ENCODE measurements around the gene CRB1.

Gene CRB1

GRCh38 chr1:197519741-197520334 lies 251.8 kb downstream of the CRB1 start:
- H3F3A ChIP-seq (ENCODE audit: low read depth), result no peaks in the 10 kb centered on the region
- H3K9me2 ChIP-seq (replicated peaks; ENCODE audit: low read depth, low read length), result no peaks in the 10 kb centered on the region
- H3K4me2 ChIP-seq (ENCODE audit: low read depth, low read length, poor library complexity, severe bottlenecking), result no peak overlapping the region
- H4K20me1 ChIP-seq (ENCODE audit: insufficient read depth, low read length, poor library complexity, severe bottlenecking), result no peaks in the 10 kb centered on the region
- no peaks in the 10 kb centered on the region for H3K36me3 ChIP-seq (ENCODE audit: insufficient read depth, low read length)
- no peaks in the 10 kb centered on the region for H3K4me1 ChIP-seq (ENCODE audit: insufficient read depth, low read length, poor library complexity, severe bottlenecking)
- H3K9me3 ChIP-seq (ENCODE audit: insufficient read depth, low read depth, low read length), result no peaks in the 10 kb centered on the region
- no peak for TF ChIP-seq EZH2phosphoT487 (IDR thresholded peaks at IDR 0.05; ENCODE audit: borderline replicate concordance)
- peak; percentile 69 for TF ChIP-seq CTCF (conservative IDR thresholded peaks at IDR 0.05; ENCODE audit: low read length)
- no peak overlapping the region for H2AFZ ChIP-seq (ENCODE audit: low read length)
- no peak overlapping the region for H3K9ac ChIP-seq (ENCODE audit: low read depth, low read length, poor library complexity, severe bottlenecking)
- H3K79me2 ChIP-seq (ENCODE audit: insufficient read depth, low read length), result no peaks in the 10 kb centered on the region
- no peak overlapping the region for H3K4me3 ChIP-seq (ENCODE audit: low read length, poor library complexity, severe bottlenecking)
- H3K27me3 ChIP-seq (ENCODE audit: insufficient read depth, low read length, poor library complexity, severe bottlenecking), result no peaks in the 10 kb centered on the region

- no peak overlapping the region for H3K9ac ChIP-seq (ENCODE audit: low read depth, low read length, poor library complexity, severe bottlenecking)
- H2AFZ ChIP-seq (ENCODE audit: low read length), result no peak overlapping the region
- H3K9me2 ChIP-seq (replicated peaks; ENCODE audit: low read depth, low read length), result no peaks in the 10 kb centered on the region
Measured at GRCh38 chr1:197521118-197521739, 253.2 kb downstream of the CRB1 start.

GRCh38 chr1:197526736-197527371 lies 258.8 kb downstream of the CRB1 start:
- peak; percentile 64 for TF ChIP-seq CTCF (conservative IDR thresholded peaks at IDR 0.05; ENCODE audit: low read length)
- TF ChIP-seq EZH2phosphoT487 (IDR thresholded peaks at IDR 0.05; ENCODE audit: borderline replicate concordance), result no peak
- H3K36me3 ChIP-seq (ENCODE audit: insufficient read depth, low read length), result no peaks in the 10 kb centered on the region
- no peaks in the 10 kb centered on the region for H4K20me1 ChIP-seq (ENCODE audit: insufficient read depth, low read length, poor library complexity, severe bottlenecking)
- H3K4me1 ChIP-seq (ENCODE audit: insufficient read depth, low read length, poor library complexity, severe bottlenecking), result no peaks in the 10 kb centered on the region
- H3K4me3 ChIP-seq (ENCODE audit: low read length, poor library complexity, severe bottlenecking), result no peak overlapping the region
- H3K79me2 ChIP-seq (ENCODE audit: insufficient read depth, low read length), result no peaks in the 10 kb centered on the region
- H3K9ac ChIP-seq (ENCODE audit: low read depth, low read length, poor library complexity, severe bottlenecking), result no peak overlapping the region
- H3K9me3 ChIP-seq (ENCODE audit: insufficient read depth, low read depth, low read length), result no peaks in the 10 kb centered on the region
- no peaks in the 10 kb centered on the region for H3F3A ChIP-seq (ENCODE audit: low read depth)
- H2AFZ ChIP-seq (ENCODE audit: low read length), result no peak overlapping the region
- no peaks in the 10 kb centered on the region for H3K9me2 ChIP-seq (replicated peaks; ENCODE audit: low read depth, low read length)
- H3K4me2 ChIP-seq (ENCODE audit: low read depth, low read length, poor library complexity, severe bottlenecking), result no peak overlapping the region
- no peaks in the 10 kb centered on the region for H3K27me3 ChIP-seq (ENCODE audit: insufficient read depth, low read length, poor library complexity, severe bottlenecking)

More at GRCh38 chr1:197521118-197521739, 253.2 kb downstream of the CRB1 start:
- H3K27me3 ChIP-seq (ENCODE audit: insufficient read depth, low read length, poor library complexity, severe bottlenecking), result no peaks in the 10 kb centered on the region
- no peaks in the 10 kb centered on the region for H3K36me3 ChIP-seq (ENCODE audit: insufficient read depth, low read length)
- H3K9me3 ChIP-seq (ENCODE audit: insufficient read depth, low read depth, low read length), result no peaks in the 10 kb centered on the region
- H3K4me2 ChIP-seq (ENCODE audit: low read depth, low read length, poor library complexity, severe bottlenecking), result no peak overlapping the region
- no peaks in the 10 kb centered on the region for H3K4me1 ChIP-seq (ENCODE audit: insufficient read depth, low read length, poor library complexity, severe bottlenecking)
- TF ChIP-seq CTCF (conservative IDR thresholded peaks at IDR 0.05; ENCODE audit: low read length), result peak; percentile 92
- TF ChIP-seq EZH2phosphoT487 (IDR thresholded peaks at IDR 0.05; ENCODE audit: borderline replicate concordance), result no peak
- no peaks in the 10 kb centered on the region for H3K79me2 ChIP-seq (ENCODE audit: insufficient read depth, low read length)
- H3K4me3 ChIP-seq (ENCODE audit: low read length, poor library complexity, severe bottlenecking), result no peak overlapping the region
- H3F3A ChIP-seq (ENCODE audit: low read depth), result no peaks in the 10 kb centered on the region
- no peaks in the 10 kb centered on the region for H4K20me1 ChIP-seq (ENCODE audit: insufficient read depth, low read length, poor library complexity, severe bottlenecking)

All from Loucy (cell line).